Activated CD8-positive, alpha-beta memory T cell treated with anti-CD3 and anti-CD28 coated beads, Interleukin-2, amount 50 U/mL, for 24 hours (primary cell): ENCODE results near the gene RNF212B.
"Not testable (repeated sequence)": the region's sequence is repeated elsewhere in the genome, so short reads cannot be mapped to it uniquely, and the experiment has no call there.

Experiments
- DNase-seq: peaks from one replicate; pipeline ENCODE4 v3.0.0-alpha.2; 2020; ENCODE audit errors: extremely low read depth

The RNF212B gene

DNA sequence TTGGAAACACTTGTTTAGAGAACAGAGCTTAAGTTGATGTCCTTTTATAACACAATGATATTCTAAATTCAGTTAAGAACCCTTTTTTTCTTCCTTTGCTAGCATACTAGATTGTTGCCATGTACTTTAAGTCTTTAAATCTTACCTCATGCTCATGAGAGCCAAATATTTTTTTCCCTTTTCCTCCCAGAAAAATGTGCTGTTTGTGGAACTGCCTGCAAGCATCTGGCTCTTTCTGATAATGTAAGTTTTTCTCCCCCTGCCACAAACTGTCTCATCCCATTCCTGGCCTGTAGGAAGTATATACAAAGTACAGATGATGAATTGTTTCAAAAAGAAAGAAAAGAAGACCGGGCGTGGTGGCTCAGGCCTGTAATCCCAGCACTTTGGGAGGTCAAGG is 5.3 kb downstream of the RNF212B start:
- DNase-seq: no peak

DNA sequence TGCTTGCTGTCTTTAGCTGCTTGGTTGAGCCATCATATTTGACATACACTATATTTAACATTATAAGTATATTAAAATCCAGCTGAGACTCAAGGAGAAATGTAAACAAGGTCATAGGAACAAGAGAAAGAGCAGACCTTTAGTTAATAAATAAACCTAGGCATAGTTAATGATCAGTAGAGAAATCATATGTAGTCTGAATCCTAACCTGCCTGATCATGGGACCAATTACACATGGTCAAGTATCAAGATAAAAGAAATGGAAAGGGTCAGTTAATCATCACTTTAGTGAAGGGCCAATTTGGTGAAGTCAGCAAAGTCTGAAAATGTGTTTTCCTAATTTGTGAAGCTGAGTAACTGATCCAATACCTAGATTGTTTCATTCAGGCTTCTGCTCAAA is 7.5 kb downstream of the RNF212B start:
- no peak for DNase-seq

DNA sequence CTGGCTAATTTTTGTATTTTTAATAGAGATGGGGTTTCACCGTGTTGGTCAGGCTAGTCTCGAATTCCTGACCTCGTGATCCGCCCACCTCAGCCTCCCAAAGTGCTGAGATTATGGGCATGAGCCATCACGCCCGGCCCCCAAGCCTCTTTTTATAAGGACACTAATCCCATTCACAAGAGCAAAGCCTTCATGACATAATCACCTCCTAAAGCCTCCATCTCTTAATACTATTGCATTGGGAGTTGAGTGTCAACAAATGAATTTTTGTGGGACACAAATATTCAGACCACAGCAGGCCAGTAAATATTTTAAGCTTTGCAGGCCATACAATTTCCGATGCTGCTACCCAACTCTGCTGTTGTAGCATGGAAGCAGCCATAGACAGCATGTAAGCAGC is 10.9 kb downstream of the RNF212B start:
- DNase-seq: no peak

DNA sequence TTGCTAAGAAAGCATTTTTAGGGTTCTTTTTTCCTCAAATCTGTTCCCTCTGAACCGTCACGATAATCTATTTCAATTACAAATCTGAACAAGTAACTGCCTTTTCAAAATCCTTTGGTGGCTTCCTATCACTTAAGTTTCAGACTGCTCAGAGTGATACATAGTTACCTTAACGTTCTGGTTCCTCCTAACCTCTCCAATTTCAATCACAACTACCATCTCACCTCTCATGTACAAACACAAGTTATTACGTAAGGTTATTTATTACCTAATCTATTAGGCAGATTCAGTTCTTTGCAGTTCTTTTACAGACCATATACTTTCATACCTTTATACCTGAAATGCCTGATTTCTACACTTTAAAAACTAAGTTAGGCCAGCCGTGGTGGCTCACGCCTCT is 12.1 kb downstream of the RNF212B start:
- DNase-seq: no peak

DNA sequence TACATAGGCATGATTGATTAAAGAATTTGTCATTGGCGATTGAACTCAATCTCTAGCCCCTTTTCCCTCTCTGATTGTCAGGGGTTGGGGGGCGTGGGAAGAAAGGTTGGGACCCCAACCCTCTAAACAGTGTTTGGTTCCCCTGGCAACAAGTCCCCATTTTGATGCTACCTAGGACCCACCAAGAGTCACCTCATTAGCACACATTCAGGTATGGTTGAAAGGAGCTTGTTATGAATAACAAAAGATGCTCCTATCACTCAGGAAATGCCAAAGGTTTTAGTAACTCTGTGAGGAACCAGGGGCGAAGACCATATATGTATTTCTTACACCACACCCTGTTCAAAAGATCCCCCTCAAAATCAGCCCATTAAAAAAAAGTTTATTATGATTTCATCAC is 14.3 kb downstream of the RNF212B start:
- DNase-seq: no peak

DNA sequence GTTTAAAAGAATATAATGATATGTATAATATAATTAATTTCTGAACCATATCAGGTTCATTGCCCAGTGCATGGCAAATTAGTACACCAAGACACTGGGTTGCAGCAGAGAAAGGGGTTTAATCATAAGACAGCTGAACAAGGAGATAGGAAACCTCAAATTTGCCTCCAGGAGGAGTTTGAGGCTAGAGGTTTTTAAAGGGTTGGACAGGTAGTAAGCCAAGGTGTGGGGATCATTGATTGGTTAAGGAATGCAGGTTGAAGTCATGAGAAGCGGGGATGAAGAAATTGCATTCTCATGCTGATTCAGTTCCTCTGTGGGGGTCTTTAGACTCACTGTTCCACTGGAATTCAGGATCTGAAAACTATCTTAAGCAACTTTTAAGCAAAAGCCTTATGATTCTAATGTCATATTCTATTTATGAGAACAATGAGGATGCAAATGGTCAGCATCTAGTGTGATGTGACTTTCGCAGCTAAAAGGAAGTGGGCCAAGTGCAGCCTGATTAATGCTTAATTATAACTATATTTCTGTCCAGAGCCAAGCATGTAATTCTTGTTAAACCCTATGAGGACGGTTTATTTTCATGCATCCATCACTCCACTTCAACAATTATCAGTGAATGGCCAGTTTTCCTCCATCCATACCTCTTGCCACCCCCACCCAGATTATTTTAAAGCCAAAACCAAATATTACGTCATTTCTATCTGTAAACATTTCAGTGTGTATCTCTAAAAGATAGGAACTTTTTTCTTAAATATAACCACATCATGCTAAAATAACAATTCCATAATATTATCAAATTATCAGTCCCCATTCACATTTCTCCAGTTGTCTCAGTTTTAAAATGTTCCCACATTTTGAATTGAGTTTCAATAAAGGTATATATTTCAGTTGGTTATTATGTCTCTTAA is 14.9 kb downstream of the RNF212B start:
- no peak for DNase-seq

DNA sequence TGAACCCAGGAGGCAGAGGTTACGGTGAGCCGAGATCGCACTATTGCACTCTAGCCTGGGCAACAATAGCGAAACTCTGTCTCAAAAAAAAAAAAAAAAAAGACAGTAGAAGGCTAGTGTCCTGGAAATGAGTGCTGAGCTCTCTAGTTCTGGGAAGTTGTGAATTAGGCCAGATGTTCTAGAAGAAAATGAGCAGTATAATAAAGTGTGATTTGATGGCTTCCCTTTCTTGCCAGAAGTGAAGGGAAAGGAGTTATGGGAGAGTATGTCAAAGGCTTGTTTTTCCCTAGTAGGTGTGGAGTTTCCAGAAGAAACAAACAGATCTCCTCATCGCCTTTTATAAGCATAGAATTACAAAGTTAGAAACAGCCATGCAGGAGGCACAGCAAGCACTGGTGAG is 20.5 kb downstream of the RNF212B start:
- DNase-seq: no peak

DNA sequence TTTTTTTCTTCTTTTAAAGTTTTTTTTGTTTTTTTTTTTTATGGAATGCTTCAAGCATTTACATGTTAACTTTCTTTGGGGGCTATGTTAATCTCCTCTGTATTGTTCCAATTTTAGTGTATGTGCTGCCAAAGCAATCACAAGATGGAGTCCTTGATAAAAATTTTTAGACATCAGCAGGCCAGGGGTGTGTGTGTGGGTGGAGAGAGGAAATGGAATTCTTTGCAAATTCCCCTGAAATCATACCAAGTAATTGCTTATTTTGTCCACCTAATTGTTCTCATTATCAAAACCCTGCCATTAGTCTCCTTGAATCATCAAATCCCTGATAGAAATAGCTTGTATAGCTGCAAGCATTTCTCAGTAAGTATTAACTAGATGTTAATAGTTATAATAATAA is 21.7 kb downstream of the RNF212B start:
- DNase-seq: no peak

DNA sequence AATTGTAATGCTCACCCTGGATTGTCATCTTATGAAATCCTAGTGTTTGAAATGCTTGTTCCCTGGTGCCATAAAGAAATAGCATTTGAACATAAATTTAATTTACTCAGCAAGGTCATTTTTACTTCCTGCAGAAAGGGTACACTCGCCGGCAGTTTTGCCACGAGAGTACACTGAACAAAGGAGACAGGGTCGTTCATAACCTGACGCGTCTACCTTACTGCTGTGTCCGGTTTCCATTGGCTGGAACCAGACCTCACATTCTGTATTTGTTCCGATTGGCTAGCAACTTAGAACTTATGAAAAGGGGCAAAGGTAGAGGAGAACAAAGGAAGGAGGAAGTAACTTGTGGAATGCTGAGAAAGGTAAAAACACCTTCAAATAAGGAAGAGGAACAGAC is 23.1 kb downstream of the RNF212B start:
- not testable (repeated sequence) for DNase-seq

DNA sequence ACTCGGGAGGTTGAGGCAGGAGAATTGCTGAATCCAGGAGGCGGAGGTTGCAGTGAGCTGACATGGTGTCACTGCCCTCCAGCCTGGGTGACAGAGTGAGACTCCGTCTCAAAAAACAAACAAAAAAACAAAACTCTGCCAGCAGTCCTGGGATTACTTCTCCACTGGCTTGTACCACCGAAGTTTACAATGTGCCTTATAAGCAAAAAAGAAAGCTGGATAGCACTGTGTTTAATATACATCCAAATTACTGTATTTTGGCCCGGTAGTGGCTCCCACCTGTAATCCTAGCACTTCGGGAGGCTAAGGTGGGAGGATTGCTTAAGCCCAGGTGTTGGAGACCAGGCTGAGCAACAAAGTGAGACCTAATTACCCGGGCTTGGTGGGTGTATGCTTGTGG is 31.5 kb downstream of the RNF212B start:
- no peak for DNase-seq

DNA sequence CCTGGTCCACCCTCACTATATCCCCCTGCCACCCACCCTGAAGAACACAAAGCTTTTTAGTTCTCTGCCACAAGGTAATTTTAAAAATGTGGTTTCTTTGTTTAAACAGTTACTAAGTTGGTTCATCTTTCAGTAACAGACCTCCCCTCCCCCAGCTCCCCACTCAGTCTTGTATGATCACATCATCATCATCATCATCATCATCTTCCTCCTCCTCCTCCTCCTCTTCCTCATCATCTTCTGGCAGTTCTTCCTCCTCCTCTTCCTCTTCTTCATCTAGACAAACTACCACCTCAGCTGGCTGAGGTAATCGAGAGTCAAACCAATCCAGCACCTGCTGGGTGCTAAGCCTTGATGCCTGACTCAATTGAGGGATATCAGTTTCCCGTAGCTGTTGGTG is 37.7 kb downstream of the RNF212B start:
- DNase-seq: no peak

DNA sequence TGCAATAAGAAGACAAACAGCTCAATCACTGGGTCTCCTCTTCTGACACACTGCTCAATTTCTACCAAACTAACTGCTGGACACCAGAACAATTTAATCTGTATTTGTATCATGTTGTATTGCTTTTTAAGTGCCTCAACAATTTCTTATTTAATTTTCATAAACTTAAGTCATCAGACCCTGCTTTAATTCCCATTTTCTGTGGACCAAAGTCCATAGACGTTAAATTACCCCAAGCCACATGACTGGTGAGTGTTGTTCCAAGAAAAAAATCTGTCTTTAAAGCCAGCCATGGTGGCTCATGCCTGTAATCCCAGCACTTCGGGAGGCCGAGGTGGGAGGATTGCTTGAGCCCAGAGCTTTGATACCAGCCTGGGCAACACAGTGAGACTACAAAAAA is 39.5 kb downstream of the RNF212B start:
- no peak for DNase-seq

DNA sequence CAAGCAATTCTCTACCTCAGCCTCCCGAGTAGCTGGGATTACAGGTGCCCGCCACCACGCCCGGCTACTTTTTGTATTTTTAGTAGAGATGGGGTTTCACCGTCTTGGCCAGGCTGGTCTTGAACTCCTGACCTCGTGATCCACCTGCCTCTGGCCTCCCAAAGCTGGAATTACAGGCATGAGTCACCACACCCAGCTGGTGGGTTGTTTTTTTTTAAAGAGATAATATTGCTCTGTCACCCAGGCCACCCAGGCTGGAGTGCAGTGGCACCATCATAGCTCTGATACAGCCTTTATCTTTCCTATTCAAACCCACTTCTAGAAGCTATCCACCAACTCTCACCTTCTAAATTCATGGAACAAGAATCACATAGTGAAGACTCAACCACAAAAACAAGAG is 40.2 kb downstream of the RNF212B start:
- not testable (repeated sequence) for DNase-seq

DNA sequence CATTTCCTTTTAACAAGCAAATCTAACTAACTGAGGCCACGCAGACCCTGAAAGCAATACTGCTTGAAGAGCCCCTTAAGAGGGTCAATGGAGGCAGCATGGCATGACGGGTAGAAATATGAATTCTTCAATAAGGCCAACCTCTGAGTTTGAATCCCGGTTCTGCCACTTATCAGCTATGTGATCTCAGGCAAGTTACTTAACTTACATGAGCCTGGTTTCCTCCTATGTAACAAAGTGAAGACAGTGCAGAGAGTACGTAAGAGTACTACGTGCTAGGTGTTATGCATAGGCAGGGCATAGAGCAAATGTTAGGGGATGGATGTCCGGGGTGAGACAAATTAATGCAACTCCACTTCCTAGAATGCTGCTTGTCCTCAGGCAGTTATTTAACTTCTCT is 43.5 kb downstream of the RNF212B start:
- no peak for DNase-seq

DNA sequence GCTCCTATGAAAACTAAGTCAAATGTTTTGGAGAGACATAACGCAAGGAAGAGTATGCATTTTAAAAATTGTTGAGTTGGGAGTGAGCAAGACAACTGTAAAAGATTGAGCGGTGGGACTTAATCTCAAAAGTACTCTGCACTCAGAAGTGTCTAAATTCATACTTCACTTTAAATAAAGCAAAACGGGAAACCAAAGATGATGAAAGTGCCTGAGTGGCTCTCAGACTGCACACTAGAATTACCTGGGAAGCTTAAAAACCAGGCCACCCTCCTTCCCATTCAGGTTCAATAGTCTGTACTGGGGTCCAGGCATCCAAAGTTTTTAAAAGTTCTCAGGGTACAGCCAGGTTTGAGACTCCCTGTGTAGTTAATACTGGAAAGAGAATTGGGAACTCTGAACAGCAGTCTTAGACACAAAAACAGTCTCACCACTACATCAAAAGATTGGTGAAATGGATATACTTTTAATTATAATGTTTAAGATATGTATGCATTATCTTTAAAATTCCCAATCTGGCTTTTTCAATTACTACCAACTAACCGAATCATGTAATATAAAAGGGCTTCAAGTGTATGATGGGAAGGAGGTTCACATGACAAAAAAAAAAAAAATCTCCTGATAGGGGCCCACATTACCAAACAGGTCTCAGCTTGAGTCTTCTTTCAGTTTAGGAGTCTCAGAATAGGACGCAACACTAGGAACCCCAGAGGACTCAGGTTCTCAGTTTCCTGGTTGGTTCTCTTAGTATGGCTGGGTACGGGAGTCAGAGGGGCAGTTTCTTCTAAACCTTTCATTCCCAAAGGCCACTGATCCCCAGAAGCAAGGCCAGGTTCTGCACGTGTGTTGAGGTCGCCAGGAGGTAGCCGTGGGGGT is 47.2 kb downstream of the RNF212B start:
- no peak for DNase-seq

DNA sequence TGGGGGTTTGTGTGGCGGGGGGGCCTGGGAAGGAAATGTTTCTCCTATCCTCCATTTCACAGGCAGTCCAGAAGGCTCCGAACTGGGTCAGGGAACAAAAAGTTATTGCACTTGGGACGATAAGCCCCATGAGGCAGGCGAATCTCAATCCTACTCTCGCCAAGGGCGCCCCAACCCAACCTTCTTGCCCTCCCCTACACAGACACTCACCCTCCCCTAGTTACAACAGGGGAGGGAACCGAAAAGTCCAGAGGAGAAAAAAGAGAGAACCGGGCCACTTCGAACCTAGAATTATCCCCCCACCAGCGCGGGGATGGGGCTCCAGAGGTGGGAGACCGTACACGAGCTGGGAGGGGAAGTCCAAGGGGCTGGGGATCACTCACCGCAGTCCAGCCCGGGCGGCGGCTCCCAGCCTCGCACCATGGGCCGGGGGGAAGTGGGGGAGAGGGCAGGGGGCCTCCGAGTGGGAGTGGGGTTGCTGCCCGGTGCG is 47.8 kb downstream of the RNF212B start:
- DNase-seq: no peak

DNA sequence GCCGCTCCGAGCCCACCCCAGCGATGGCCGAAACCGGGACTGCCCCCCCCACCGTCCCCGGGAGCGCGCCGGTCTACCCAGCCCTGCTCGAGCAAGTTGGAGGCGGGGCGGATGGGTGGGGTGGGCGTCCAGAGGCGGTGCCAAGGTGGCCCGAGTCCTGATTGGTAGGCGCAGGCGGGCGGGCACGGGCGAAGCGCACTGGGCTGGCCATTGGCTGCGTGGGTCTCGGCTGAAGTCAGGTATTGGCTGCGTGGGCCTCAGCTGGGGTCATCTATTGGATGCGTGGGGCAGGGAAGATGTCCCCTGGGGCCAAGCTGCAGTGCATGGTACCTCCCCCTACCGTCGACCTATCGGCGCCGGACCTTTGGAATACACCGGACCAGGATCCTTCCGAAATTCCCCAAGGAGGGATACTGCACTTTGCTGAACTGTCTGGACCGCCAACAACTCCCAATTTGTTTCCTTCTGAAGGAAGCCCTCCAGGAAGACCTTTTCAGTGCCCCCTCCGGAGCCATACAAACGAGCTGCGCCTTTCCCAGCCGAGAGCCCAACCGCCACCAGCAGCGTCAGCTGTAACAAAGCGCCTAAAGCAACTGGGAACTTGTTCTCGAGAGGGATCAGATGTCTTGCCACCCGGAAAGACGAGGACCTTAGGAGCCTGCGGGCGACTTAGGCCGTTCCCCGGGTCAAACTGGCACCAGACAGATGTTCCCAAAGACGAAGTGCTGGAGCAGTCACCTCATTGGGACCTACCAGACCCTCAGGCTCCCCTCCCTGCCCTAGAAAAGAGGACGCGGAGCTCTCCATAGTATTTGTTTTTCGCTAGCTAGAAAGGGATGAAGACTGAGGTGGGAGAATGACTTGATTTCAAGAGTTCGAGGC is 48.5 kb downstream of the RNF212B start, which contains the start of gene HOMEZ:
TSS of gene HOMEZ (minus strand) at position 113 of the 882 bp plus-strand sequence. CDS start 180 bp downstream, outside the sequence.
- peak; percentile 97 for DNase-seq

DNA sequence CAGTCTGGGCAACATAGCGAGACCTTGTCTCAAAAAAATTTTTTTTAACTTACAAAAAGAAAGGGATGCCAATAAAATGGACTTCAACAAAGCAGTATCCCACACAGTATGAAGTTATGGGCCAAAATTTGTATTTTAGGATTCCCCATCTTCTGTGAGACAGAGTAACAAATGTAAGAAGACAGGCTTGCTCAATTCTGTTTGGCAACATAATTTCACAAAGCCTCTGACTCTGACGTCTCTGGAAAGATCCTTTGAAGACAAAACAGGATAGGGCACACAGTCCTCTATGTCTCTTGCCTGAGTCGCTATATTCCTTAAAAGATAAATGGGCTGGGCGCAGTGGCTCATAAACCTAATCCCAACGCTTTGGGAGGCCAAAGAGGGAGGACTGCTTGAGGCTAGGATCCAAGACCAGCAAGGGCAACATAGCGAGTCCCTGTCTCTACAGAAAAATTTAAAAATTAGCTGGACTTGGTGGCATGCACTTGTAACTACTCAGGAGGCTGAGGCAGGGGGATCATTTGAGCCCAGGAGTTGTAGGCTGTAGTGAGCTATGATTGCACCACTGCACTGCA is 49.3 kb downstream of the RNF212B start:
- no peak for DNase-seq

DNA sequence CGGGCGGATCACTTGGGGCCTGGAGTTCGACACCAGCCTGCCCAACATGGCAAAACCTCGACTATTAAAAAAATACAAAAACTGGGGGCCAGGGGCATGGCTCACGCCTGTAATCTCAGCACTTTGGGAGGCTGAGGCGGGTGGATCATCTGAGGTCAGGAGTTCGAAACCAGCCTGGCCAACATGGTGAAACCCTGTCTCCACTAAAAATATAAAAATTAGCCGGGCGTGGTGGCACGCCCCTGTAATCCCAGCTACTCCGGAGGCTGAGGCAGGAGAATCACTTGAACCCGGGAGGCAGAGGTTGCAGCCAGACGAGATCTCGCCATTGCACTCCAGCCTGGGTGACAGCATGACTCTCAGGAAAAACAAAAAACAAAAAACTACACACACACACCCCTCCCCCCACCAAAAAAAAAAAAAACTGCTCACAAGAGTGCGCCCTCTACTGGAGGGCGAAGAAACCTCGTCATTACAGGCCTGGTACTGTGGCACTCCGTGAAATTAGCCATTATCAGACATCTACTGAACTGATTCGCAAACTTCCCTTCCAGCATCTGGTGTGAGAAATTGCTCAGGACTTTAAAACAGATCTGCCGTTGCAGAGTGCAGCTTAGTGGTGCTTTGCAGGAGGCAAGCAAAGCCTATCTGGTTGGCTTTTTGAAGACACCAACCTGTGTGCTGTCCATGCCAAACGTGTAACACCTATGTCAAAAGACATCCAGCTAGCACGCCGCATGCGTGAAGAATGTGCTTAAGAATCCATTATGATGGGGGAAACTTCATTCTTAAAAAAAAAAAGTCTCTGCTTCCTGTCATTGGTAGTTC is 57.2 kb downstream of the RNF212B start:
- peak; percentile 17 for DNase-seq
